HUDEP-2 (cell line): ENCODE measurements around the gene MAGEA10.
"Not testable (repeated sequence)": the region's sequence is repeated elsewhere in the genome, so short reads cannot be mapped to it uniquely, and the experiment has no call there.

Experiments
- DNase-seq, 76 experiments: peaks; one replicate each; lab custom pipeline; 2025; ENCODE audit not compliant: unreplicated experiment in 76 of 76; lab: John Stamatoyannopoulos, UW

The MAGEA10 gene

GRCh38 chrX:152138388-152138784, at the start of gene MAGEA10:
MAGEA10 (minus strand) TSS chrX:152138577; CDS start chrX:152135620, 2,957 bp downstream.
- DNase-seq, result no peak

GRCh38 chrX:152177497-152178269, 39.3 kb upstream of the MAGEA10 start:
- no peak for DNase-seq

GRCh38 chrX:152177052-152177451, 38.7 kb upstream of the MAGEA10 start:
- DNase-seq, result no peak

- DNase-seq, result not testable (repeated sequence)
Measured at GRCh38 chrX:152175892-152176291, 37.5 kb upstream of the MAGEA10 start.

GRCh38 chrX:152173923-152174322, 35.5 kb upstream of the MAGEA10 start:
- DNase-seq, result not testable (repeated sequence)

- DNase-seq, result no peak
Measured at GRCh38 chrX:152170621-152171020, 32.2 kb upstream of the MAGEA10 start.

GRCh38 chrX:152165033-152165743, 26.8 kb upstream of the MAGEA10 start:
- DNase-seq, result no peak

- DNase-seq, result no peak
Measured at GRCh38 chrX:152157042-152157441, 18.7 kb upstream of the MAGEA10 start.

GRCh38 chrX:152155766-152156310, 17.5 kb upstream of the MAGEA10 start:
- DNase-seq, result no peak

GRCh38 chrX:152154050-152154449, 15.7 kb upstream of the MAGEA10 start:
- DNase-seq, result no peak

GRCh38 chrX:152151256-152151655, 12.9 kb upstream of the MAGEA10 start:
- DNase-seq, result no peak

- DNase-seq, result no peak
Measured at GRCh38 chrX:152149648-152150047, 11.3 kb upstream of the MAGEA10 start.

GRCh38 chrX:152139589-152139988, 1.2 kb upstream of the MAGEA10 start:
- DNase-seq, result no peak

- no peak for DNase-seq
Measured at GRCh38 chrX:152137771-152138387, 498 bp downstream of the MAGEA10 start.

GRCh38 chrX:152136312-152136711, 2.1 kb downstream of the MAGEA10 start:
- DNase-seq, result no peak

- no peak for DNase-seq
Measured at GRCh38 chrX:152131525-152131924, 6.9 kb downstream of the MAGEA10 start.

GRCh38 chrX:152129069-152129844, 9.1 kb downstream of the MAGEA10 start:
- DNase-seq, result not testable (repeated sequence)

- no peak for DNase-seq
Measured at GRCh38 chrX:152117305-152117704, 21.1 kb downstream of the MAGEA10 start.

- DNase-seq, result no peak
Measured at GRCh38 chrX:152108527-152108926, 29.9 kb downstream of the MAGEA10 start.

- no peak for DNase-seq
Measured at GRCh38 chrX:152103866-152104265, 34.5 kb downstream of the MAGEA10 start.

GRCh38 chrX:152086141-152086540, 52.2 kb downstream of the MAGEA10 start:
- no peak for DNase-seq
